Measurements from ENCODE around the gene HSD3B2. TPM values are rescaled to one million over a fixed set of nuclear protein-coding genes. Genes with fewer than 3 reads are reported as not detected.

HSD3B2 gene
- total and polyA plus RNA-seq, 2 experiments from 2014 or later = not detected

DNA sequence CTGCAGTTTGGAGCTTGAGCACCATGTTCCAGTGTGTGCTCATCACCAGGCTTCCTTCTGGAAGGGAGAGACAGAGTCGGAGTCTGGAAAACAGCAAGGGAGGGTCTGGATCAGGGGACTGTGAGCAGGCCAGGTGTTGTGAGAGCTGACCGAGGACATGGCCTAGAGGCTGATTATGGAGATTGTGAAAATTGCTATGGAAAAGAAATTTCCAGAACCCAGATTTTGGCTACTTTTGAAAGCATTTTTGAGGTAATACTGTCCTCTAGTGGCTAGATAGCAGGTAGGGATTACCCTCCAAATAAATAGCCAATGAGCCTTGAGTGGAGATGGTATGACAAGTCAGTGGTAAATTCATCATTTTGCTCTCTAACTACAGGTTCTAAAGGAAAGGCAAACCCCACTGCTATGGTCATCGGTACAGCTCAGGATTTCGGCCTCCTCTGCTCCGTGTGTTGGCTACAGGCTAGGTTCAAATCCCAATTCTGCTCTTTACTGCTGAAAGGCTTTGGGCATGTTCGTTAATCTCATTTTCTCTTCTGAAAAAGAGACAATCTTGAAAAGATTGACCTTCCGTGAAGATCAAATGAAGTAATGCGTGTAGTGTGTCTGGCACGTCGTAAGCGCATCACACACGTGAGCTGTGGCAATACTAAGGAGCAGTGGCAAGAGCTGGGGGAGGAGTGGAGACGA, 47.4 kb upstream of the HSD3B2 start:
- H3K36me3 ChIP-seq (ENCODE audit: insufficient read depth) = no peaks in the 10 kb centered on the region
- peak overlapping the region; percentile 83; the same call in 1 of the 2 replicates for H2AFZ ChIP-seq
- Mint-ChIP-seq H3K4me1 (peaks cover 31% of the 10 kb centered on the region), H3K27ac (no peak overlapping the region), H3K36me3 (ENCODE audit: low read depth) (no peaks in the 10 kb centered on the region), H3K27me3 (ENCODE audit: insufficient read depth, low read depth, poor library complexity) (no peaks in the 10 kb centered on the region), H3K9me3 (no peaks in the 10 kb centered on the region), H3K4me3 (no peak overlapping the region)
- no peaks in the 10 kb centered on the region for H4K20me1 ChIP-seq (replicated peaks; ENCODE audit: insufficient read depth)
- TF ChIP-seq CREB1 (CRISPR knock-in tag; IDR thresholded peaks at IDR 0.05; ENCODE audit: low read depth) = no peak
- TF ChIP-seq, protein P1, sequence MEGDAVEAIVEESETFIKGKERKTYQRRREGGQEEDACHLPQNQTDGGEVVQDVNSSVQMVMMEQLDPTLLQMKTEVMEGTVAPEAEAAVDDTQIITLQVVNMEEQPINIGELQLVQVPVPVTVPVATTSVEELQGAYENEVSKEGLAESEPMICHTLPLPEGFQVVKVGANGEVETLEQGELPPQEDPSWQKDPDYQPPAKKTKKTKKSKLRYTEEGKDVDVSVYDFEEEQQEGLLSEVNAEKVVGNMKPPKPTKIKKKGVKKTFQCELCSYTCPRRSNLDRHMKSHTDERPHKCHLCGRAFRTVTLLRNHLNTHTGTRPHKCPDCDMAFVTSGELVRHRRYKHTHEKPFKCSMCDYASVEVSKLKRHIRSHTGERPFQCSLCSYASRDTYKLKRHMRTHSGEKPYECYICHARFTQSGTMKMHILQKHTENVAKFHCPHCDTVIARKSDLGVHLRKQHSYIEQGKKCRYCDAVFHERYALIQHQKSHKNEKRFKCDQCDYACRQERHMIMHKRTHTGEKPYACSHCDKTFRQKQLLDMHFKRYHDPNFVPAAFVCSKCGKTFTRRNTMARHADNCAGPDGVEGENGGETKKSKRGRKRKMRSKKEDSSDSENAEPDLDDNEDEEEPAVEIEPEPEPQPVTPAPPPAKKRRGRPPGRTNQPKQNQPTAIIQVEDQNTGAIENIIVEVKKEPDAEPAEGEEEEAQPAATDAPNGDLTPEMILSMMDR (conservative IDR thresholded peaks at IDR 0.05; ENCODE audit: low read depth in 2 of 2) = peak; percentile 88 to 100
- ATAC-seq = peak; percentile 78
- H3K4me1 ChIP-seq (ENCODE audit: insufficient read depth) = peaks cover 11% of the 10 kb centered on the region
- H3F3A ChIP-seq (replicated peaks; ENCODE audit: low read depth) = no peaks in the 10 kb centered on the region
- DNase-seq (ENCODE audit: low spot score) = peak; percentile 79
- H3K4me3 ChIP-seq = no peak overlapping the region
- H3K27me3 ChIP-seq (ENCODE audit: insufficient read depth) = no peaks in the 10 kb centered on the region
- peaks cover 5% of the 10 kb centered on the region; the same call in 1 of the 2 replicates for H3K9me2 ChIP-seq (ENCODE audit: insufficient read depth)
- H3K79me2 ChIP-seq (replicated peaks; ENCODE audit: insufficient read depth) = no peaks in the 10 kb centered on the region
- H3K27ac ChIP-seq (ENCODE audit: low read depth) = no peak overlapping the region
- H3K4me2 ChIP-seq = no peak overlapping the region

- no peak for ATAC-seq
- Mint-ChIP-seq H3K4me1 (peaks cover 29% of the 10 kb centered on the region), H3K27ac (no peak within 1 kb of the TSS), H3K36me3 (ENCODE audit: low read depth) (no peaks in the 10 kb centered on the region), H3K9me3 (no peaks in the 10 kb centered on the region), H3K27me3 (ENCODE audit: insufficient read depth, low read depth, poor library complexity) (no peaks in the 10 kb centered on the region), H3K4me3 (no peak within 1 kb of the TSS)
- Histone ChIP-seq H3K4me2 (no peak within 1 kb of the TSS), H3K9me2 (ENCODE audit: insufficient read depth) (peaks cover 5% of the 10 kb centered on the region; the same call in 1 of the 2 replicates), H3F3A (replicated peaks; ENCODE audit: low read depth) (no peaks in the 10 kb centered on the region), H3K79me2 (replicated peaks; ENCODE audit: insufficient read depth) (no peaks in the 10 kb centered on the region), H2AFZ (peak within 1 kb of the TSS; percentile 83), H4K20me1 (replicated peaks; ENCODE audit: insufficient read depth) (no peaks in the 10 kb centered on the region), H3K27ac (ENCODE audit: low read depth) (no peak within 1 kb of the TSS), H3K4me1 (ENCODE audit: insufficient read depth) (peaks cover 11% of the 10 kb centered on the region), H3K4me3 (no peak within 1 kb of the TSS), H3K27me3 (ENCODE audit: insufficient read depth) (no peaks in the 10 kb centered on the region), H3K36me3 (ENCODE audit: insufficient read depth) (no peaks in the 10 kb centered on the region)
- no peak for DNase-seq (ENCODE audit: low spot score)
- TF ChIP-seq ZNF462 (CRISPR knock-in tag; IDR thresholded peaks at IDR 0.05) (no peak), JUNB (IDR thresholded peaks at IDR 0.05; ENCODE audit: unreplicated experiment) (no peak), ZNF114 (CRISPR knock-in tag; IDR thresholded peaks at IDR 0.05) (no peak), EZH2phosphoT487 (IDR thresholded peaks at IDR 0.05; ENCODE audit: unreplicated experiment) (no peak), CREB1 (CRISPR knock-in tag; IDR thresholded peaks at IDR 0.05; ENCODE audit: low read depth) (no peak), POLR2AphosphoS5 (IDR thresholded peaks at IDR 0.05; ENCODE audit: low read depth) (no peak), EZH2 (IDR thresholded peaks at IDR 0.05; ENCODE audit: low read depth, unreplicated experiment) (no peak), ZNF331 (CRISPR knock-in tag; IDR thresholded peaks at IDR 0.05; ENCODE audit: low read depth) (no peak), REST (IDR thresholded peaks at IDR 0.05; ENCODE audit: unreplicated experiment) (no peak)
These were observed 46.4 kb upstream of the HSD3B2 start, which contains the start of gene HAO2 for GRCh38 chr1:119368554-119368953. Gene HAO2, plus strand, starts transcription at chr1:119368785. Its CDS starts 12,301 bp downstream, at chr1:119381086.
